Measurements from ENCODE around the gene PSORS1C2. TPM values are rescaled to one million over a fixed set of nuclear protein-coding genes. Genes with fewer than 3 reads are reported as not detected.

The PSORS1C2 gene
- total and polyA plus RNA-seq, 2 experiments from 2014 or later, result not detected

DNA sequence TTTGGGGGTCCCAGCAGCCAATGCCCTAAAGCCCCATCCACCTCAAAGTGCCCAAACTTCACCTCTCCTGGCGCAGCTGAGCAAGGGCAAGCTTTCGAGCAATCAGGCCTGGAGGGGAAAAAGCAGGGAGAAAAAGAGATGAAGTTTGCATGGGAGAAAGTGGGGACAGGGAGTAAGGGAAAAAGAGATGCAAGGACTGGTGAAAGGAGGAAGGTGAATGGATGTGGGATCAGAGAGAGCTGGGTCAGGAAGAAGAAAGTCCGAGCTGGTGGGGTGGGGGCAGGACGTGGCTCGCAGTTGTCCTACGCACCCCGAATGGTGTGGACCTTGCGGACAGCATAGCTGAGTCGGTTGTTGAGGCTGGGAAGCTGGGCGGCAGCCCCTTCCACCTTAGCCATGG lies 6.5 kb upstream of the PSORS1C2 start:
- Histone ChIP-seq H2AFZ (no peak overlapping the region), H3K9me2 (ENCODE audit: insufficient read depth) (no peaks in the 10 kb centered on the region), H3K36me3 (ENCODE audit: low read depth) (no peaks in the 10 kb centered on the region), H4K20me1 (ENCODE audit: insufficient read depth) (no peaks in the 10 kb centered on the region), H3K27me3 (replicated peaks; ENCODE audit: insufficient read depth) (no peaks in the 10 kb centered on the region), H3K27ac (no peak overlapping the region), H3K4me1 (ENCODE audit: insufficient read depth) (peaks cover 12% of the 10 kb centered on the region), H3K4me2 (ENCODE audit: unreplicated experiment) (no peak overlapping the region), H3F3A (ENCODE audit: insufficient read depth) (no peaks in the 10 kb centered on the region), H3K79me2 (ENCODE audit: insufficient read depth) (no peaks in the 10 kb centered on the region), H3K9ac (no peak overlapping the region), H3K4me3 (no peak overlapping the region), H3K9me3 (ENCODE audit: low read depth) (no peaks in the 10 kb centered on the region)
- in situ Hi-C loops (cut with MboI), result no loop called here
- 96 to 98% methylated on average over 10 of the region's 10 CpGs for WGBS, 2 experiments (ENCODE audit: low coverage in 1 of 2, low lambda C conversion rate in 2 of 2, missing lambda C conversion rate in 2 of 2)
- DNase-seq, result no peak
- TF ChIP-seq EZH2 (IDR thresholded peaks at IDR 0.05; ENCODE audit: insufficient read depth, poor library complexity, severe bottlenecking), result no peak
- TF ChIP-seq EZH2phosphoT487 (IDR thresholded peaks at IDR 0.05; ENCODE audit: insufficient read depth, low read depth), result no peak

DNA sequence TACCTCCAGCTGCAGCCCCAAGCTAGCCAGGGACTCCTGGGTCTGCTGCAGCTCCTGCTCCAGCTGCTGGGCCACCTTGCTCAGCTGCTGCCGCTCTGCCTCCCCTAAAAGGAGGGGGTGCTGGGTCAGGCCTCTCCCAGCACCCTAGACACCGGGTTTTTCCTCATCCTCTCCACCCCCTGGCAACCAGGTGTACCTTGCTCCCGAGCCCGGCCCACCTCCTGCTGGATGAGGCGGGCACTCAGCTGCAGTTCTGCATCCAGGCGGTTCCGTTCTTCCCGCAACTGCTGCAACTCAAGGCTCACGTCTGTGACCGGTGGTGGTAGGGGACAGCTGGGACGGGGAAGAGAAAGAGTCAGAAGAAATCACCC lies 6.1 kb upstream of the PSORS1C2 start:
- Histone ChIP-seq H3K36me3 (ENCODE audit: low read depth) (no peaks in the 10 kb centered on the region), H3K9ac (no peak overlapping the region), H2AFZ (no peak overlapping the region), H3K4me2 (ENCODE audit: unreplicated experiment) (no peak overlapping the region), H3K27ac (no peak overlapping the region), H4K20me1 (ENCODE audit: insufficient read depth) (no peaks in the 10 kb centered on the region), H3K79me2 (ENCODE audit: insufficient read depth) (no peaks in the 10 kb centered on the region), H3K27me3 (replicated peaks; ENCODE audit: insufficient read depth) (no peaks in the 10 kb centered on the region), H3K4me1 (ENCODE audit: insufficient read depth) (peaks cover 12% of the 10 kb centered on the region), H3K9me2 (ENCODE audit: insufficient read depth) (no peaks in the 10 kb centered on the region), H3K9me3 (ENCODE audit: low read depth) (no peaks in the 10 kb centered on the region), H3K4me3 (no peak overlapping the region), H3F3A (ENCODE audit: insufficient read depth) (no peaks in the 10 kb centered on the region)
- in situ Hi-C loops (cut with MboI), result no loop called here
- 80 to 83% methylated on average over 10 to 11 of the region's 11 CpGs for WGBS, 2 experiments (ENCODE audit: low coverage in 1 of 2, low lambda C conversion rate in 2 of 2, missing lambda C conversion rate in 2 of 2)
- DNase-seq, result no peak
- TF ChIP-seq EZH2phosphoT487 (IDR thresholded peaks at IDR 0.05; ENCODE audit: insufficient read depth, low read depth) (no peak), EZH2 (IDR thresholded peaks at IDR 0.05; ENCODE audit: insufficient read depth, poor library complexity, severe bottlenecking) (no peak)

DNA sequence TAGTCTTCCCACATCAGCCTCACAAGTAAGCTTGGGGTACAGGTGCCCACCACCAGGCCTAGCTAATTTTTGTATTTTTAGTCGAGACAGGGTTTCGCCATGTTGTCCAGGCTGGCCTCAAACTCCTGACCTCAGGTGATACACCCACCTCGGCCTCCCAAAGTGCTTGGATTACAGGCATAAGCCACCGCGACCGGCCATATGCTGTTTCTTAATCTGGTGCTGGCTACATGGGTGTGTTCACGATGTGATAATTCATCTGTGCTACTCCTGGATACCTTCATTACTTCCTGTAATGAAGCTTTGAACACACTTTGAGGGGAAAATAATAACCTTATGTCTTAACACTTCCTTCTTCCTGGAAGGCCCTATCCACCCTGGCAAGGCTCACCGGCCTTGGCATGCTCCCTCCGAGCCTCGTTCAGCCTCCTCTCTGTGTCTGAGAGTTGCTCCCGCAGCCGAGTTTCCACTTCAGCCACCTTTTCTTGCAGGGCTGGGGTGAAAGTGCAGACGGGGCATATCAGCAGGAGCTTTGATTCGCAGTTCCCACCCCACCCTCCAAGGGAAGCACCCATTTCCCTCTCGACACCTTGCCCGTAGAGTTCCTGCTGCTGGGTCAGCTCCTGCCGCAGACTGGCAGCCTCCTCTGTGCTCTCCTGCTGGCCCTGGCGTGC lies 5.6 kb upstream of the PSORS1C2 start:
- H3K27me3 ChIP-seq (replicated peaks; ENCODE audit: insufficient read depth), result no peaks in the 10 kb centered on the region
- H2AFZ ChIP-seq, result no peak overlapping the region
- no peaks in the 10 kb centered on the region for H3K36me3 ChIP-seq (ENCODE audit: low read depth)
- no peak for TF ChIP-seq EZH2phosphoT487 (IDR thresholded peaks at IDR 0.05; ENCODE audit: insufficient read depth, low read depth)
- TF ChIP-seq EZH2 (IDR thresholded peaks at IDR 0.05; ENCODE audit: insufficient read depth, poor library complexity, severe bottlenecking), result no peak
- no peak overlapping the region for H3K27ac ChIP-seq
- no peaks in the 10 kb centered on the region for H3K9me2 ChIP-seq (ENCODE audit: insufficient read depth)
- H4K20me1 ChIP-seq (ENCODE audit: insufficient read depth), result no peaks in the 10 kb centered on the region
- no peak for DNase-seq
- no peaks in the 10 kb centered on the region for H3F3A ChIP-seq (ENCODE audit: insufficient read depth)
- no peaks in the 10 kb centered on the region for H3K9me3 ChIP-seq (ENCODE audit: low read depth)
- H3K4me2 ChIP-seq (ENCODE audit: unreplicated experiment), result no peak overlapping the region
- H3K4me1 ChIP-seq (ENCODE audit: insufficient read depth), result peaks cover 15% of the 10 kb centered on the region
- no peak overlapping the region for H3K9ac ChIP-seq
- H3K79me2 ChIP-seq (ENCODE audit: insufficient read depth), result no peaks in the 10 kb centered on the region
- 91 to 96% methylated on average over 18 of the region's 18 CpGs for WGBS, 2 experiments (ENCODE audit: low coverage in 1 of 2, low lambda C conversion rate in 2 of 2, missing lambda C conversion rate in 2 of 2)
- in situ Hi-C loops (cut with MboI), result no loop called here
- no peak overlapping the region for H3K4me3 ChIP-seq

DNA sequence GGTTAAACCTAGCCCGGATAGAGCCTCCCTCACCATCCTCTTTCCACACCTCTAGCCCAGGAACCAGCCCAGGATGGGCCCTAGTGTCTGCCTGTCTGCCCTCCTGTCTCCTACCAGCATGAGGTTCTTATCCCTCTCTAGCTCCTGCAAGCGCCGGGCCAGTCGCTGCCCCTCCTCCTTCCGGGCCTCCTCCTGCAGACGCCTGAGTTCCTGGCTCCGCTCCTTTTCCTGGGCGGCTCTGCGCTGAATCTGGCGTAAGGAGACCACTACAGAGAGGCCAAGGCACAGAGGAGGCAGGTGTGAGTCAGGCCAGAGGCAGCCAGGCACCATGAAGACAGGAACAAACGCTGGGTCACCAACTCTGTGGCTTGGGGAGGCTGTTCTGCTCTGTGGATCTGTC lies 4.3 kb upstream of the PSORS1C2 start:
- H3K4me1 ChIP-seq (ENCODE audit: insufficient read depth), result peaks cover 15% of the 10 kb centered on the region
- no peaks in the 10 kb centered on the region for H3K9me2 ChIP-seq (ENCODE audit: insufficient read depth)
- H3K9me3 ChIP-seq (ENCODE audit: low read depth), result no peaks in the 10 kb centered on the region
- H3K9ac ChIP-seq, result no peak overlapping the region
- 32 to 42% methylated on average over 11 of the region's 11 CpGs for WGBS, 2 experiments (ENCODE audit: low coverage in 1 of 2, low lambda C conversion rate in 2 of 2, missing lambda C conversion rate in 2 of 2)
- H3F3A ChIP-seq (ENCODE audit: insufficient read depth), result no peaks in the 10 kb centered on the region
- TF ChIP-seq EZH2phosphoT487 (IDR thresholded peaks at IDR 0.05; ENCODE audit: insufficient read depth, low read depth), result no peak
- no peak for TF ChIP-seq EZH2 (IDR thresholded peaks at IDR 0.05; ENCODE audit: insufficient read depth, poor library complexity, severe bottlenecking)
- H3K27me3 ChIP-seq (replicated peaks; ENCODE audit: insufficient read depth), result no peaks in the 10 kb centered on the region
- H3K27ac ChIP-seq, result peak overlapping the region; percentile 58
- H4K20me1 ChIP-seq (ENCODE audit: insufficient read depth), result no peaks in the 10 kb centered on the region
- in situ Hi-C loops (cut with MboI), result no loop called here
- no peak overlapping the region for H2AFZ ChIP-seq
- DNase-seq, result peak; percentile 88
- H3K4me2 ChIP-seq (ENCODE audit: unreplicated experiment), result peak overlapping the region; percentile 16
- no peaks in the 10 kb centered on the region for H3K79me2 ChIP-seq (ENCODE audit: insufficient read depth)
- no peaks in the 10 kb centered on the region for H3K36me3 ChIP-seq (ENCODE audit: low read depth)
- no peak overlapping the region for H3K4me3 ChIP-seq

All from GM23248 (cell line).